SU-DHL-6 (cell line): ENCODE data around the gene GUK1.

ENCODE experiments used
- H2AFZ ChIP-seq: fragments of 200-600 bp; sonication (generic); 2 replicates; pipeline ENCODE4 v1.6.1; 2014; ENCODE audit warnings: low read depth, mild to moderate bottlenecking, moderate library complexity, mixed read lengths, antibody characterized with exemption, low read length; ENCODE audit not compliant: severe bottlenecking
- H3F3A ChIP-seq: fragments of 200-600 bp; shearing (Covaris generic); 2 replicates; pipeline ENCODE4 v1.6.0; 2016; ENCODE audit warnings: antibody characterized with exemption, mild to moderate bottlenecking; ENCODE audit not compliant: insufficient read depth
- H3K27ac ChIP-seq: fragments of 200-600 bp; sonication (generic); 2 replicates; pipeline ENCODE4 v1.5.1; 2016; ENCODE audit warnings: low read depth, mild to moderate bottlenecking, low read length, moderate library complexity, mixed read lengths
- H3K27me3 ChIP-seq: fragments of 200-600 bp; sonication (generic), shearing (Covaris generic); 2 replicates; pipeline ENCODE4 v1.6.0; 2014; ENCODE audit warnings: mild to moderate bottlenecking, low read length
- H3K36me3 ChIP-seq: fragments of 200-600 bp; sonication (generic); 2 replicates; pipeline ENCODE4 v1.6.1; 2014; ENCODE audit warnings: mild to moderate bottlenecking, low read length, mixed read lengths
- H3K4me2 ChIP-seq: fragments of 300-600, 200-600 bp; shearing (Covaris generic), sonication (generic); 2 replicates; pipeline ENCODE4 v1.6.0; 2014; ENCODE audit warnings: low read length, low read depth, mild to moderate bottlenecking; ENCODE audit not compliant: poor library complexity, severe bottlenecking
- H3K4me3 ChIP-seq: fragments of 200-600 bp; sonication (generic); 2 replicates; pipeline ENCODE4 v1.5.1; 2014; ENCODE audit warnings: antibody characterized with exemption, low read length, mild to moderate bottlenecking, mixed read lengths; ENCODE audit not compliant: insufficient read depth, poor library complexity, severe bottlenecking
- H3K79me2 ChIP-seq: fragments of 200-600 bp; sonication (generic); 2 replicates; pipeline ENCODE4 v1.6.1; 2014; ENCODE audit warnings: mild to moderate bottlenecking, low read length, moderate library complexity; ENCODE audit not compliant: insufficient read depth
- H3K9ac ChIP-seq: fragments of 200-600 bp; sonication (generic); 2 replicates; pipeline ENCODE4 v1.7.0; 2014; ENCODE audit warnings: mild to moderate bottlenecking, low read length
- H3K9me2 ChIP-seq: fragments of 200-600 bp; sonication (generic); replicated peaks from 2 replicates; pipeline ENCODE4 v1.6.1; 2014; ENCODE audit warnings: low read length; ENCODE audit not compliant: insufficient read depth
- H3K9me3 ChIP-seq: fragments of 200-600 bp; sonication (generic); 2 replicates; pipeline ENCODE4 v1.6.1; 2014; ENCODE audit warnings: low read length, mixed read lengths; ENCODE audit not compliant: insufficient read depth
- H4K20me1 ChIP-seq: fragments of 200-600 bp; sonication (generic); 2 replicates; pipeline ENCODE4 v1.6.1; 2014; ENCODE audit warnings: low read depth, mild to moderate bottlenecking, antibody characterized with exemption, low read length, moderate library complexity, mixed read lengths
- EZH2phosphoT487 ChIP-seq: fragments of 200-600 bp; sonication (generic), shearing (Covaris generic); conservative IDR thresholded peaks from 2 replicates; pipeline ENCODE4 v1.6.1; 2018; ENCODE audit warnings: mild to moderate bottlenecking, antibody characterized with exemption, low read length, moderate library complexity, mixed read lengths
- TF ChIP-seq, protein P1 (sequence below): fragments of 200-600 bp; sonication (generic); IDR thresholded peaks from one replicate; pipeline ENCODE4 v1.5.1; 2017; ENCODE audit warnings: antibody characterized with exemption, mild to moderate bottlenecking, low read length, moderate library complexity; ENCODE audit not compliant: insufficient read depth, poor library complexity, severe bottlenecking

The GUK1 gene

GRCh38 chr1:228145463-228146416 is 5.7 kb downstream of the GUK1 start:
- H3K4me2 ChIP-seq, result no peak overlapping the region
- H3K27ac ChIP-seq, result no peak overlapping the region
- no peaks in the 10 kb centered on the region for H3K9me3 ChIP-seq
- H3K36me3 ChIP-seq, result no peaks in the 10 kb centered on the region
- no peak overlapping the region for H3K4me3 ChIP-seq
- H4K20me1 ChIP-seq, result no peaks in the 10 kb centered on the region; the same call in 1 of the 2 replicates
- TF ChIP-seq, protein P1, sequence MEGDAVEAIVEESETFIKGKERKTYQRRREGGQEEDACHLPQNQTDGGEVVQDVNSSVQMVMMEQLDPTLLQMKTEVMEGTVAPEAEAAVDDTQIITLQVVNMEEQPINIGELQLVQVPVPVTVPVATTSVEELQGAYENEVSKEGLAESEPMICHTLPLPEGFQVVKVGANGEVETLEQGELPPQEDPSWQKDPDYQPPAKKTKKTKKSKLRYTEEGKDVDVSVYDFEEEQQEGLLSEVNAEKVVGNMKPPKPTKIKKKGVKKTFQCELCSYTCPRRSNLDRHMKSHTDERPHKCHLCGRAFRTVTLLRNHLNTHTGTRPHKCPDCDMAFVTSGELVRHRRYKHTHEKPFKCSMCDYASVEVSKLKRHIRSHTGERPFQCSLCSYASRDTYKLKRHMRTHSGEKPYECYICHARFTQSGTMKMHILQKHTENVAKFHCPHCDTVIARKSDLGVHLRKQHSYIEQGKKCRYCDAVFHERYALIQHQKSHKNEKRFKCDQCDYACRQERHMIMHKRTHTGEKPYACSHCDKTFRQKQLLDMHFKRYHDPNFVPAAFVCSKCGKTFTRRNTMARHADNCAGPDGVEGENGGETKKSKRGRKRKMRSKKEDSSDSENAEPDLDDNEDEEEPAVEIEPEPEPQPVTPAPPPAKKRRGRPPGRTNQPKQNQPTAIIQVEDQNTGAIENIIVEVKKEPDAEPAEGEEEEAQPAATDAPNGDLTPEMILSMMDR, result no peak
- TF ChIP-seq EZH2phosphoT487, result no peak
- H3F3A ChIP-seq, result no peaks in the 10 kb centered on the region
- no peak overlapping the region for H3K9ac ChIP-seq
- peaks cover 53% of the 10 kb centered on the region for H3K79me2 ChIP-seq
- no peak overlapping the region for H2AFZ ChIP-seq
- no peaks in the 10 kb centered on the region for H3K9me2 ChIP-seq
- H3K27me3 ChIP-seq, result no peaks in the 10 kb centered on the region

DNA sequence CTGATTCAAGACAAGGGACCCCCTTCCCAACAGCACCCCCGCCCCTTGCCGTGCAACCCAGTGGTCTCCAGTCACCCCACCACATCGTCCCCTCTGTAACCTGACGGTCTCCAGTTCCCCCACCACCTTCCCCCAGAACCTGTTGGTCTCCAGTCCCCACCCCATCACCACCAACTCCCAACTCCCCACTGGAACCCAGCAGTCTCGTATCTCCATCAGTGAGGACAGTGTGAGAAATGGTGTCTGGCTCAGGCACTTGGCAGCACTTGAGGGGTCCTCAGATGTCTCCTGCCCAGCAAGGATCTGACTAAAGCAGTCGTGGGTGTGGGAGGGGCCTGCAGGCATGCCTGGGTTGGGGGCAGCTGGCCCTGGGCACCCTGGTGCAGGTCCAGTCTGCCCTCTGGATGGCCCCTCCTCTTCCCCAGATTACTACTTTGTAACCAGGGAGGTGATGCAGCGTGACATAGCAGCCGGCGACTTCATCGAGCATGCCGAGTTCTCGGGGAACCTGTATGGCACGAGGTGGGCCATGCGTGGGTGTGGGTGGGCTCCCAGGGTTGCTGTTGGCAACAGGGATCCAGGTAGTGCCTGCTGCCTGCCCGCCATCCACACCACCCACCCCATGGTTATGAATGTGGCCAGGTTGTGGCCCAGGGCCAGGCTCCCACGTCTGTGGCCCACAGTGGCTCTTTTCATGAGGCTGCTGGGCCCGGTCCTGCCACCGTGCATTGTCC is 6.5 kb downstream of the GUK1 start:
- Histone ChIP-seq H3K79me2 (peaks cover 45% of the 10 kb centered on the region), H3K27ac (no peak overlapping the region), H2AFZ (no peak overlapping the region), H3K36me3 (no peaks in the 10 kb centered on the region), H3K9me3 (no peaks in the 10 kb centered on the region), H3K9me2 (no peaks in the 10 kb centered on the region), H4K20me1 (no peaks in the 10 kb centered on the region; the same call in 1 of the 2 replicates), H3K27me3 (no peaks in the 10 kb centered on the region), H3K4me2 (no peak overlapping the region), H3F3A (no peaks in the 10 kb centered on the region), H3K4me3 (no peak overlapping the region), H3K9ac (no peak overlapping the region)
- TF ChIP-seq, protein P1, result no peak
- TF ChIP-seq EZH2phosphoT487, result no peak

- Histone ChIP-seq H4K20me1 (no peaks in the 10 kb centered on the region; the same call in 1 of the 2 replicates), H3K27ac (no peak overlapping the region), H3K4me3 (no peak overlapping the region), H3K36me3 (no peaks in the 10 kb centered on the region), H3F3A (no peaks in the 10 kb centered on the region), H2AFZ (no peak overlapping the region), H3K9me2 (no peaks in the 10 kb centered on the region), H3K9me3 (no peaks in the 10 kb centered on the region), H3K9ac (no peak overlapping the region), H3K27me3 (no peaks in the 10 kb centered on the region), H3K4me2 (no peak overlapping the region), H3K79me2 (peaks cover 38% of the 10 kb centered on the region)
- TF ChIP-seq, protein P1, result no peak
- no peak for TF ChIP-seq EZH2phosphoT487
Measured at GRCh38 chr1:228147151-228147693, 7.1 kb downstream of the GUK1 start.
